Lung (tissue), 12 donors: Measurements from ENCODE around the gene NOTO. TPM values are rescaled to one million over a fixed set of nuclear protein-coding genes. Genes with fewer than 3 reads are reported as not detected.
A peak's percentile ranks its signal among the peaks of the same experiment; 100 is the strongest.

Experiments used
- ATAC-seq: fragments of 200-7000 bp; cut with Tn5 transposase; one replicate; pipeline ENCODE4 v1.9.1; 2020; ENCODE audit warnings: moderate number of reproducible peaks; ENCODE audit not compliant: insufficient read depth, low FRiP score
- DNase-seq, 3 donors: peaks; one replicate each; pipeline ENCODE4 v3.0.0-alpha.2; 2013 to 2017
- H3K27ac ChIP-seq, 2 donors: one replicate each; pipeline ENCODE4 v1.5.1; 2013; ENCODE audit warnings: mild to moderate bottlenecking in 2 of 2, moderate library complexity in 2 of 2, control low read depth in 1 of 2, inconsistent platforms in 1 of 2, low read depth in 1 of 2, low read length in 1 of 2
- H3K27me3 ChIP-seq, 3 donors: one replicate each; pipeline ENCODE4 v1.5.1; 2013; ENCODE audit warnings: low read length in 2 of 3; ENCODE audit not compliant: control insufficient read depth in 3 of 3, insufficient read depth in 3 of 3
- H3K36me3 ChIP-seq, 4 donors: one replicate each; pipeline ENCODE4 v1.5.1; 2013; ENCODE audit warnings: low read length in 4 of 4, mild to moderate bottlenecking in 1 of 4, moderate library complexity in 1 of 4; ENCODE audit not compliant: control insufficient read depth in 4 of 4, insufficient read depth in 4 of 4
- H3K4me1 ChIP-seq, 5 donors: one replicate each; pipeline ENCODE4 v1.5.1; 2013; ENCODE audit warnings: low read length in 5 of 5, mild to moderate bottlenecking in 2 of 5, moderate library complexity in 1 of 5; ENCODE audit not compliant: control insufficient read depth in 5 of 5, insufficient read depth in 5 of 5
- H3K4me3 ChIP-seq: one replicate; pipeline ENCODE4 v1.5.1; 2013; ENCODE audit warnings: mild to moderate bottlenecking, control low read depth, moderate library complexity
- H3K9ac ChIP-seq, 2 donors: one replicate each; pipeline ENCODE4 v1.5.1; 2013; ENCODE audit warnings: low read length in 2 of 2, control low read depth in 1 of 2; ENCODE audit not compliant: insufficient read depth in 1 of 2
- H3K9me3 ChIP-seq, 4 donors: one replicate each; pipeline ENCODE4 v1.5.1; 2013; ENCODE audit warnings: low read length in 3 of 4, mild to moderate bottlenecking in 1 of 4, moderate library complexity in 1 of 4; ENCODE audit not compliant: control insufficient read depth in 4 of 4, insufficient read depth in 3 of 4
- WGBS, 2 donors: extraction: QIAGEN DNeasy Blood & Tissue Kit; methylation state at CpG; one replicate each; pipeline ENCODE4 v1.1.7; 2013; 5-methylcytosine and 5-hydroxymethylcytosine counted together
- polyA plus RNA-seq, 2 donors: library from polyadenylated mRNA; stranded (reverse); fragments of 200-250 nt; gene quantifications; one replicate each; pipeline ENCODE4 v1.2.1, GENCODE V29; 2013
- total RNA-seq, 2 donors: library from RNA; depleted of rRNA in 1 of 2; stranded (reverse); fragments of >200 nt in 1 of 2; gene quantifications; one replicate each; pipeline ENCODE4 v1.2.1, GENCODE V29; 2014 to 2021
- TF ChIP-seq, protein P1 (sequence below): IDR thresholded peaks from 2 replicates; pipeline ENCODE4 v1.5.1; 2012; ENCODE audit warnings: mild to moderate bottlenecking; ENCODE audit errors: control extremely low read depth, extremely low read depth
- donor health status: control.
- donor health status: control.
- donor health status: Bipolar disorder and iron deficiency.
- donor health status: healthy.
- donor health status: DM: yes; HTN: yes; CAD: no.

The NOTO gene
- total and polyA plus RNA-seq, 4 donors = not detected

DNA sequence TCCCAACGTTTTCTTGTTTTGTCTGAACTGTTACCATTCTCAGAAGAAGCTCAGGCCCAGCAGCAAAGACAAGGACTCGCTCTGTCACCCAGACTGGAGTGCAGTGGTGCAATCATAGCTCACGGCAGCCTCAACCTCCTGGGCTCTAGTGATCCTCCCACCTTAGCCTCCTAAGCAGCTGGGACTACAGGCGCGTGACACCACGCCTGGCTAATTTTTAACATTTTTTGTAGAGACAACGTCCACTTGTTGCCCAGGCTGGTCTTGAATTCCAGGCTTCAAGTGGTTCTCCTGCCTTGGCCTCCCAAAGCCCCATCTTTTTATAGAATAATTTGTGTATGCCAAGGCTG lies 9.7 kb downstream of the NOTO start:
- H3K27ac ChIP-seq = no peak overlapping the region
- DNase-seq = no peak

DNA sequence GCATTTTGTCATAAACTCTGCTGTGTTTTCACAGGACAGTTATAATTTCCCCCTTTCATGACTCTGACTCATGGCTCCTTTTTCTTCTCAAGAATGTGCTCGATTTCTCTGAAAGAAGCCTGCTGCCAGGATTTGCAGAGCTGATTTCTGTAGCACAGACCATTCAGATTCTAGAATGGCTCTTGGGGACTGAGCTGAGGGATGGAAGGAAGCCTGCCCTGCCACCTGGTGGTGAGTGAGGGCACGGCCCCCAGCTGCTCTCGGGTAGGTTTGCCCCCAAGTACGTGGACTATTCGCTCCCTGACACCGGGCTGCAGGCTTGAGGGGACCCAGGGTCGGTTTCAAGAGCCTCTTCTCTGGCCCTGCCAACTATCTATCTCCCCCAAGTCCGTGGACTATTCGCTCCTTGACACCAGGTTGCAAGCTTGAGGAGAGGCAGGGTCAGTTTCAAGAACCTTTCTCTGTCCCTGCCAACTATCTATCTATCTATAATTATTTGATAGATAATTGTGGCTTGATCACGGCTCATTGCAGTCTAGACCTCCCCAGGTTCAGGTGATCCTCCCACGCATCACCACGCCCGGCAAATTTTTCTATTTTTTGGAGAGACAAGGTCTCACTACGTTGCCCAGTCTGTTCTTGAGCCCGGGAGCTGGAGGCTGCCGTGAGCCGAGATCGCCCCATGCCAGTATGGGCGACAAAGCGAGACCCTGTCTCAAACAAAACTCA lies 10.2 kb downstream of the NOTO start:
- ATAC-seq (peak; percentile 54), DNase-seq (peak; percentile 75 to 80 (median 77))
- no peaks in the 10 kb centered on the region for H3K27me3 ChIP-seq
- H3K27ac ChIP-seq = no peak overlapping the region
- WGBS, 2 donors = 55% methylated on average over 20 of the region's 20 CpGs
- TF ChIP-seq, protein P1, sequence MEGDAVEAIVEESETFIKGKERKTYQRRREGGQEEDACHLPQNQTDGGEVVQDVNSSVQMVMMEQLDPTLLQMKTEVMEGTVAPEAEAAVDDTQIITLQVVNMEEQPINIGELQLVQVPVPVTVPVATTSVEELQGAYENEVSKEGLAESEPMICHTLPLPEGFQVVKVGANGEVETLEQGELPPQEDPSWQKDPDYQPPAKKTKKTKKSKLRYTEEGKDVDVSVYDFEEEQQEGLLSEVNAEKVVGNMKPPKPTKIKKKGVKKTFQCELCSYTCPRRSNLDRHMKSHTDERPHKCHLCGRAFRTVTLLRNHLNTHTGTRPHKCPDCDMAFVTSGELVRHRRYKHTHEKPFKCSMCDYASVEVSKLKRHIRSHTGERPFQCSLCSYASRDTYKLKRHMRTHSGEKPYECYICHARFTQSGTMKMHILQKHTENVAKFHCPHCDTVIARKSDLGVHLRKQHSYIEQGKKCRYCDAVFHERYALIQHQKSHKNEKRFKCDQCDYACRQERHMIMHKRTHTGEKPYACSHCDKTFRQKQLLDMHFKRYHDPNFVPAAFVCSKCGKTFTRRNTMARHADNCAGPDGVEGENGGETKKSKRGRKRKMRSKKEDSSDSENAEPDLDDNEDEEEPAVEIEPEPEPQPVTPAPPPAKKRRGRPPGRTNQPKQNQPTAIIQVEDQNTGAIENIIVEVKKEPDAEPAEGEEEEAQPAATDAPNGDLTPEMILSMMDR = peak; percentile 81
- peaks cover 0 to 2% (median 0%) of the 10 kb centered on the region in 4 donors for H3K36me3 ChIP-seq
- H3K4me1 ChIP-seq = peaks cover 0 to 8% (median 0%) of the 10 kb centered on the region in 5 donors
- H3K9me3 ChIP-seq = no peaks in the 10 kb centered on the region
- H3K9ac ChIP-seq = no peak overlapping the region
- H3K4me3 ChIP-seq = no peak overlapping the region

More for the DNA sequence above, 9.7 kb downstream of the NOTO start:
- Histone ChIP-seq H3K27me3 (no peaks in the 10 kb centered on the region), H3K9me3 (no peaks in the 10 kb centered on the region), H3K9ac (no peak overlapping the region), H3K4me3 (no peak overlapping the region), H3K4me1 (peaks cover 0 to 8% (median 0%) of the 10 kb centered on the region in 5 donors), H3K36me3 (peaks cover 0 to 2% (median 0%) of the 10 kb centered on the region in 4 donors)
- no peak for ATAC-seq
- 65 to 78% methylated on average over 7 of the region's 7 CpGs for WGBS, 2 donors
- TF ChIP-seq, protein P1 = no peak

DNA sequence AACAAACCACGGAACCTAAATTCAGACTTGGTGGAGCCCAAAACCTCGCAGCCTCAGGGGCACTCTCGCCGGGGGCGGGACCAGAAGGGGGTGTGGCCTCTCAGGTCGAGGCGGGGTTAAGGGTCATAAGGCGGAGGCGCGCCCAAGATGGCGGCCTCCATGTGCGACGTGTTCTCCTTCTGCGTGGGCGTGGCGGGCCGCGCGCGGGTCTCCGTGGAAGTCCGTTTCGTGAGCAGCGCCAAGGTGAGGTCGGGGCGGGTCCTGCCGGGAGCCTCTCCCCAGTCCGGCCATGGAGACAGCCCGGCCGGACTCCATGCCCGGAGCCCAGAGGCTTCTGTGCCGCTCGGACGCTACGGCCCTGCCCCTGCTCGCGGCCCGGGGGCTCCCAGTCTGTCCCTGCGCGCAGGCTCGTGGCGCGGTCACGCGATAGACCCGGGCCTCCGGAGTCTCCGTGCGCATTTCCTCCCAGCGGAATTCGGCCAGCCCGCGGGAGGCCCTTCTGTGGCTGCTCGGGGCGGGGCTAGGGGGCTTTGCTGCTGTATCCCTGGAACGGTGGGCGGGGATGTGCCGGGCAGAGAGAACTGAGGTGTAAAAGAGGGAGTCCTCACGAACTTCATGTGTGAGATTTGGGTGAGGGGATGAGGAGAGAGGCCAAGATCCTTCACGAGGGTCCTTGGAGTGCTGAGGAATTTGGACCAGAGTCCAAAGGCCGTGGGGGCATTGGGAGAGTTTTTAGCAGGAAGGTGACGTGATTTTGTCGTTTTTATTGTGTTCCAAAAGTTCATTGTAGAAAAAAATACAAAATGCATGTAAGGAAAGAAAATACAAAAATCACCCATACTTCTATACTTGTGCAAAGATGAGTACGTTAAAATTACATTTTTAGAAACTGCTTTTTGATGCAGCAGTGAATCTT lies 12.0 kb downstream of the NOTO start, which contains the start of gene SMYD5:
TSS of gene SMYD5 (plus strand) at position 126 of the 916 bp plus-strand sequence. CDS start at position 148, 22 bp downstream.
- ATAC-seq (peak; percentile 92), DNase-seq (peak; percentile 88 to 90 (median 89))
- peaks cover 0 to 2% (median under 1%) of the 10 kb centered on the region in 4 donors for H3K36me3 ChIP-seq
- peak within 1 kb of the TSS; percentile 96 for H3K4me3 ChIP-seq
- H3K27ac ChIP-seq = peak within 1 kb of the TSS; percentile 37 to 79
- 0 to 1% methylated on average over 57 to 64 of the region's 64 CpGs for WGBS, 2 donors
- H3K27me3 ChIP-seq = no peaks in the 10 kb centered on the region
- no peaks in the 10 kb centered on the region for H3K9me3 ChIP-seq
- TF ChIP-seq, protein P1 = no peak
- H3K4me1 ChIP-seq = peaks cover 0 to 8% (median 0%) of the 10 kb centered on the region in 5 donors
- peak within 1 kb of the TSS; percentile 76 to 82 for H3K9ac ChIP-seq
